Activated CD4-positive, alpha-beta T cell treated with anti-CD3 and anti-CD28 coated beads for 48 hours (primary cell): ENCODE measurements around the gene TSPAN10.
A peak's percentile ranks its signal among the peaks of the same experiment; 100 is the strongest.

Experiments
- DNase-seq: peaks from one replicate; pipeline ENCODE4 v3.0.0-alpha.2; 2020

TSPAN10 gene

GRCh38 chr17:81665205-81666091 is 28.5 kb downstream of the TSPAN10 start:
- peak; percentile 80 for DNase-seq

- peak; percentile 47 for DNase-seq
Observed at GRCh38 chr17:81666092-81666341, 29.0 kb downstream of the TSPAN10 start.

- DNase-seq = peak; percentile 97
Observed at GRCh38 chr17:81666342-81667191, 29.6 kb downstream of the TSPAN10 start, which contains the start of the genes CCDC137 and OXLD1. Gene CCDC137, plus strand, starts transcription at chr17:81666737. Its CDS starts 30 bp downstream, at chr17:81666767. Gene OXLD1, minus strand, starts transcription at chr17:81666605. Its CDS starts 28 bp downstream, at chr17:81666577.

- DNase-seq = peak; percentile 32
Observed at GRCh38 chr17:81667754-81668153, 30.8 kb downstream of the TSPAN10 start.

GRCh38 chr17:81672504-81672903 is 35.5 kb downstream of the TSPAN10 start:
- DNase-seq = no peak

GRCh38 chr17:81672954-81673353 is 36.0 kb downstream of the TSPAN10 start:
- DNase-seq = no peak

GRCh38 chr17:81673561-81674258 is 36.7 kb downstream of the TSPAN10 start:
- no peak for DNase-seq

- DNase-seq = peak; percentile 45
Observed at GRCh38 chr17:81675515-81676221, 38.7 kb downstream of the TSPAN10 start.

GRCh38 chr17:81676906-81677305 is 39.9 kb downstream of the TSPAN10 start:
- no peak for DNase-seq

- DNase-seq = no peak
Observed at GRCh38 chr17:81680150-81680549, 43.2 kb downstream of the TSPAN10 start.

GRCh38 chr17:81681672-81682071 is 44.7 kb downstream of the TSPAN10 start:
- no peak for DNase-seq

GRCh38 chr17:81682565-81683207 is 45.7 kb downstream of the TSPAN10 start:
- no peak for DNase-seq

- DNase-seq = peak; percentile 27
Observed at GRCh38 chr17:81683208-81683583, 46.2 kb downstream of the TSPAN10 start.

- DNase-seq = peak; percentile 98
Observed at GRCh38 chr17:81683584-81684441, 46.8 kb downstream of the TSPAN10 start, which contains the start of the genes ARL16 and HGS. Gene ARL16, minus strand, starts transcription at chr17:81683797. Its CDS starts 44 bp downstream, at chr17:81683753. Gene HGS, plus strand, starts transcription at chr17:81684011. Its CDS starts 56 bp downstream, at chr17:81684067.

GRCh38 chr17:81684442-81684911 is 47.5 kb downstream of the TSPAN10 start:
- DNase-seq = peak; percentile 46

GRCh38 chr17:81685108-81685507 is 48.1 kb downstream of the TSPAN10 start:
- peak; percentile 81 for DNase-seq

GRCh38 chr17:81686614-81687013 is 49.6 kb downstream of the TSPAN10 start:
- DNase-seq = no peak

- DNase-seq = no peak
Observed at GRCh38 chr17:81687770-81688541, 51.0 kb downstream of the TSPAN10 start.

GRCh38 chr17:81688616-81689015 is 51.6 kb downstream of the TSPAN10 start:
- DNase-seq = no peak

GRCh38 chr17:81690066-81690465 is 53.1 kb downstream of the TSPAN10 start:
- DNase-seq = no peak
